Uterus (tissue), 4 donors: ENCODE data around the gene CRMP1. TPM values are rescaled to one million over a fixed set of nuclear protein-coding genes. Genes with fewer than 3 reads are reported as not detected.

ENCODE experiments used
- DNase-seq, 2 donors: peaks; one replicate each; pipeline ENCODE4 v3.0.0-alpha.2; 2019 to 2020
- H3K27ac ChIP-seq, 2 donors: fragments of 200-600 bp; sonication (generic); 1 replicate in 1 of 2; 2 replicates in 1 of 2; pipeline ENCODE4 v1.5.1; 2016 to 2018
- H3K27me3 ChIP-seq, 2 donors: fragments of 200-600 bp; sonication (generic); one replicate each; pipeline ENCODE4 v1.5.1; 2018 to 2019; ENCODE audit warnings: control low read depth in 1 of 2
- H3K36me3 ChIP-seq, 2 donors: fragments of 200-600 bp; sonication (generic); one replicate each; pipeline ENCODE4 v1.5.1; 2019; ENCODE audit warnings: control low read depth in 1 of 2
- H3K4me1 ChIP-seq, 2 donors: fragments of 200-600 bp; sonication (generic); one replicate each; pipeline ENCODE4 v1.5.1; 2018 to 2019; ENCODE audit warnings: control low read depth in 1 of 2
- H3K4me3 ChIP-seq, 2 donors: fragments of 200-600 bp; sonication (generic); 1 replicate in 1 of 2; 2 replicates in 1 of 2; pipeline ENCODE4 v1.5.1; 2018 to 2019; ENCODE audit warnings: mild to moderate bottlenecking in 1 of 2
- H3K9me3 ChIP-seq, 2 donors: fragments of 200-600 bp; sonication (generic); one replicate each; pipeline ENCODE4 v1.5.1; 2019; ENCODE audit warnings: control low read depth in 1 of 2
- POLR2A ChIP-seq, 2 donors: fragments of 450-650 bp; IDR thresholded peaks; one replicate each; pipeline ENCODE4 v1.6.1; 2016; ENCODE audit warnings: antibody characterized with exemption in 2 of 2, mild to moderate bottlenecking in 1 of 2, moderate library complexity in 1 of 2
- intact Hi-C: fragments of 100-400 bp; cut with DNase I; formaldehyde crosslinking; loops from one replicate; pipeline ENCODE4 v1.15.1; 2023; ENCODE audit warnings: low total_unique reads
- total RNA-seq, 4 donors: library from RNA; depleted of rRNA in 3 of 4; stranded (reverse); fragments of >200 nt in 3 of 4; gene quantifications; one replicate each; pipeline versions ENCODE4 v1.1.0 to v1.2.4, GENCODE V29; 2014 to 2023
- TF ChIP-seq, protein P1 (sequence below), 4 experiments: fragments of 200-600 bp in 2 of 4; fragments of 450-650 bp in 2 of 4; sonication (generic) in 2 of 4; IDR thresholded peaks; one replicate each; pipeline ENCODE4 v1.5.1; 2016 to 2019; ENCODE audit warnings: antibody characterized with exemption in 4 of 4, mild to moderate bottlenecking in 2 of 4, moderate library complexity in 1 of 4
- donor health status: DM: yes; HTN: yes; CAD: no.

CRMP1 gene
- total RNA-seq, 4 donors from 2014 or later = 0.59 to 42.8 (median 2.3) TPM

- no peak overlapping the region for H3K27ac ChIP-seq
- H3K4me3 ChIP-seq = no peak overlapping the region
- H3K9me3 ChIP-seq = no peaks in the 10 kb centered on the region
- no peaks in the 10 kb centered on the region for H3K27me3 ChIP-seq
- H3K36me3 ChIP-seq = no peaks in the 10 kb centered on the region
- TF ChIP-seq POLR2A (IDR thresholded peaks at IDR 0.05) = no peak
- TF ChIP-seq, protein P1, sequence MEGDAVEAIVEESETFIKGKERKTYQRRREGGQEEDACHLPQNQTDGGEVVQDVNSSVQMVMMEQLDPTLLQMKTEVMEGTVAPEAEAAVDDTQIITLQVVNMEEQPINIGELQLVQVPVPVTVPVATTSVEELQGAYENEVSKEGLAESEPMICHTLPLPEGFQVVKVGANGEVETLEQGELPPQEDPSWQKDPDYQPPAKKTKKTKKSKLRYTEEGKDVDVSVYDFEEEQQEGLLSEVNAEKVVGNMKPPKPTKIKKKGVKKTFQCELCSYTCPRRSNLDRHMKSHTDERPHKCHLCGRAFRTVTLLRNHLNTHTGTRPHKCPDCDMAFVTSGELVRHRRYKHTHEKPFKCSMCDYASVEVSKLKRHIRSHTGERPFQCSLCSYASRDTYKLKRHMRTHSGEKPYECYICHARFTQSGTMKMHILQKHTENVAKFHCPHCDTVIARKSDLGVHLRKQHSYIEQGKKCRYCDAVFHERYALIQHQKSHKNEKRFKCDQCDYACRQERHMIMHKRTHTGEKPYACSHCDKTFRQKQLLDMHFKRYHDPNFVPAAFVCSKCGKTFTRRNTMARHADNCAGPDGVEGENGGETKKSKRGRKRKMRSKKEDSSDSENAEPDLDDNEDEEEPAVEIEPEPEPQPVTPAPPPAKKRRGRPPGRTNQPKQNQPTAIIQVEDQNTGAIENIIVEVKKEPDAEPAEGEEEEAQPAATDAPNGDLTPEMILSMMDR (IDR thresholded peaks at IDR 0.05) = no peak
- DNase-seq = no peak
- H3K4me1 ChIP-seq = no peaks in the 10 kb centered on the region
- intact Hi-C loops = no loop called here
Measured at GRCh38 chr4:5790546-5790857, 102.4 kb downstream of the CRMP1 start.

DNA sequence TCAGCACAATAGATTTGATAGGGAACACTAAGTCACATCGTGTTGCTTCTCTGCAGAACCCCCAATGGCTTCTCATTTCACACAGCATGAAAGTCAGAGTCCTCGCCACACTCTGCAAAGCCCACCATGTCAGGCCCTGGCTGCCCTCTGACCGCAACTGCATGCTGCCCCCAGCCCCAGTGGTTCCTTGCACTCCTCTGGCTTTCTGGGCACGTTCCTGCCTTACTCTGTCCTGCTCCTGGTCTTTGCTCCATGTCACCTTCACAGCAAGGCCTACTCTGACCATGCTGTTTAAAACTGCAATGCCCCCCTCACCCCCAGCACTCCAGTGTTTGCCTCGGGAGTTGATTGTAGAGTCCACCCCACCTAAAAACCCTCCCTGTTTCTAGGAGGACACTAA lies 103.7 kb downstream of the CRMP1 start:
- Histone ChIP-seq H3K4me1 (no peaks in the 10 kb centered on the region), H3K27me3 (no peaks in the 10 kb centered on the region), H3K9me3 (no peaks in the 10 kb centered on the region), H3K4me3 (no peak overlapping the region), H3K27ac (no peak overlapping the region), H3K36me3 (no peaks in the 10 kb centered on the region)
- DNase-seq = no peak
- TF ChIP-seq, protein P1 (IDR thresholded peaks at IDR 0.05) = no peak
- TF ChIP-seq POLR2A (IDR thresholded peaks at IDR 0.05) = no peak
- intact Hi-C loops = no loop called here

GRCh38 chr4:5788144-5788543 lies 104.7 kb downstream of the CRMP1 start:
- Histone ChIP-seq H3K36me3 (no peaks in the 10 kb centered on the region), H3K27ac (no peak overlapping the region), H3K9me3 (no peaks in the 10 kb centered on the region), H3K27me3 (no peaks in the 10 kb centered on the region), H3K4me1 (no peaks in the 10 kb centered on the region), H3K4me3 (no peak overlapping the region)
- no peak for DNase-seq
- TF ChIP-seq, protein P1 (IDR thresholded peaks at IDR 0.05) = no peak
- no peak for TF ChIP-seq POLR2A (IDR thresholded peaks at IDR 0.05)
- intact Hi-C loops = no loop called here

DNA sequence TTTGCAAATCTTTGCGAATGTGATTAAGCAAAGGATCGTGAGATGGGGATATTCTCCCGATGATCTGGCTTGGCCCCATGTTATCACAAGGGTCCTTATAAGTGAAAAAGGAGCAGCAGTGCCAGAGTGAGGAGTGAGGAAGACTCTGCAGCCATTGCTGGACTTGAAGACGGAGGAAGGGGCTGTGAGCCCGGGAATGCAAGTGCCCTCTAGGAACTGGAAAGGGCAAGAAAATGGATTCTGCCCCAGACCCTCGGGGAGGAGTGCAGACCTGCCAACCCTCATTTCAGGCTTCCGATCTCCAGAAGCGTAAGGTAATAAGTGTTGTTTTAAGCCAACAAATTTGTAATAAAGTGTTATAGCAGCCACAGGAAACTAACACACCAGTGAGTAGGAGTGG lies 105.6 kb downstream of the CRMP1 start:
- Histone ChIP-seq H3K36me3 (no peaks in the 10 kb centered on the region), H3K4me3 (no peak overlapping the region), H3K27ac (no peak overlapping the region), H3K4me1 (no peaks in the 10 kb centered on the region), H3K27me3 (no peaks in the 10 kb centered on the region), H3K9me3 (no peaks in the 10 kb centered on the region)
- DNase-seq = no peak
- intact Hi-C loops = no loop called here
- TF ChIP-seq, protein P1 (IDR thresholded peaks at IDR 0.05) = no peak
- TF ChIP-seq POLR2A (IDR thresholded peaks at IDR 0.05) = no peak

DNA sequence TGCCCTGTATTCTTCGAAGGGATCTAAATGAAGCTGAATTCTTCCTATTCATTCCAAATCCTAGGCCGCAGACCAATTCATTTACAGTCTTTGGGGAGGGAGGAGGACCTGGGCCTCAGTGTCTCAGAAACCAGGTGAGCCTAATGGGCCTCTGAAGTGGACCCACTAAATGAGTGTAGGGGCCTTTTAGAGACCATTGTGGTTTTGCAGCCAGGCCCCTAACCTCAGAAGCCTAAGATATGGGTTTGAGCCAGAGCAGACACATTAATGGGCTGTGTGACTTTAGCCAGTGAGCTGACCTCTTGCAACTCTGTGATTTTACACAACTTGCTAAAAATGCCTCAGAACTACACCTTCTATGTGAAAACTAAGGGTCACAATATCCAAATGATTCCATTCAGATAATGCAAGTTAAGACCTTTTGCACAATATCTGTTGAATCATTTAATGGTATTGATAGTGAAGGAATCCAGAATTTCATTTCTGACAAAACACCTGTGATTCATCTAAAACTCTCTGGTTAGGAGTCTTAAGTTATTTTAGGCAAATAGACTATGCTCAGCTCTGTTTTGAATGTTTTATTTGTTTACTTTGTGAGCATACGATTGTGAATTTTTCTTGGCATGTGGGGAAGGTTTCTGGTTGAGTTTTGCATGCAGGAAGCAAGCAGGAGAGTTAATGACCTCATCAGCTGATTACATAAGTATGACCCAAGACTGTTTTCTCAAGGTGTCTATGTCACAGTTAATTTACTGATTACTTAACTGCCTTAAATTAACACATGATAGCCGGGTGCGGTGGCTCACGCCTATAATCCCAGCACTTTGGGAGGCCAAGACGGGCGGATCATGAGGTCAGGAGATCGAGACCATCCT lies 106.8 kb downstream of the CRMP1 start:
- intact Hi-C loops = no loop called here
- no peaks in the 10 kb centered on the region for H3K36me3 ChIP-seq
- no peaks in the 10 kb centered on the region for H3K4me1 ChIP-seq
- peak overlapping the region; percentile 35 to 64 for H3K27ac ChIP-seq
- no peak for DNase-seq
- H3K27me3 ChIP-seq = no peaks in the 10 kb centered on the region
- H3K9me3 ChIP-seq = no peaks in the 10 kb centered on the region
- H3K4me3 ChIP-seq = no peak overlapping the region
- TF ChIP-seq, protein P1 (IDR thresholded peaks at IDR 0.05) = no peak
- no peak for TF ChIP-seq POLR2A (IDR thresholded peaks at IDR 0.05)
